UCSD-AML1 (cell line): ENCODE results near the gene TMCO5A.
"Not testable (repeated sequence)": the region's sequence is repeated elsewhere in the genome, so short reads cannot be mapped to it uniquely, and the experiment has no call there.

Experiments used
- DNase-seq: peaks from one replicate; lab custom pipeline; 2025; ENCODE audit not compliant: unreplicated experiment; lab: John Stamatoyannopoulos, UW

The TMCO5A gene

GRCh38 chr15:37934340-37934739 is at the start of gene TMCO5A:
Gene TMCO5A (plus strand): TSS chr15:37934640. CDS start chr15:37936324, 1,684 bp downstream.
- no peak for DNase-seq

DNA sequence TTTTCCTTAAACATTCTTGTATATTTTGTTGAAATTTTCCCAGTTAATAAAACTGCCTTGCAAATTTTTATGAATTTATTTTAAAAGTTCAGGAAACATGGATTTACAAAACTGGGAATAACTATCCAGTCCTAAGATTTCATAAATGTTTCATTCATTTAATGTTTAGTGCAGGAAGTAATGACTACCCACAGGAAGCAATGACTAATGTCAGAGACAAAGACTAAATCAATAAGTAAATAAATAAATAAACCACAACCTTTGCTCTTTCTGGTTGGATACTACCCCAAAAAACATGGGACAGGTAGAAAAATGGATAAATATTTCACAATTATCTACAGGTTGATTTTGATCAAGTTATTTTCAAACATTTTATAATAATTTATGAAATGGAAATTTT is 48.8 kb upstream of the TMCO5A start:
- no peak for DNase-seq

DNA sequence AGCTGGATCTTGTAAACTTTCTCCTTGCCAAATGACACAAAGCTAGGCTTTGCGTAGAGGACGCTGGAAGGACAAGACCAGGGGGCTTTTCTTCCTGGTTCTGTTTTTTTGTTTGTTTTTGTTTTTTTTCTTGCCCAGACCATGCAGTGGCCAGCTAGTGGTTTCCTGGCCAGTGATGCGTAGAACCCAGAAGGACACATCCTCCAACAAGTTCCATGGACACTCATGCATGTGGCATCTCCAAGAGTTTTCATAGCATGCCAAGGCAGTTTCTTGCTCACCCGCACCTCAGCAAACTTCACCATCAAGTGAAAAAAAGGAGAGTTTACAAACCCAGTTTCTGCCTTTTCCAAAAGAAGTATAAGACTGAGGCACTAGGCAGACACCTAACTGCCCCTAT is 46.1 kb upstream of the TMCO5A start:
- no peak for DNase-seq

- DNase-seq: no peak
Observed at GRCh38 chr15:37891766-37892368, 42.6 kb upstream of the TMCO5A start.

DNA sequence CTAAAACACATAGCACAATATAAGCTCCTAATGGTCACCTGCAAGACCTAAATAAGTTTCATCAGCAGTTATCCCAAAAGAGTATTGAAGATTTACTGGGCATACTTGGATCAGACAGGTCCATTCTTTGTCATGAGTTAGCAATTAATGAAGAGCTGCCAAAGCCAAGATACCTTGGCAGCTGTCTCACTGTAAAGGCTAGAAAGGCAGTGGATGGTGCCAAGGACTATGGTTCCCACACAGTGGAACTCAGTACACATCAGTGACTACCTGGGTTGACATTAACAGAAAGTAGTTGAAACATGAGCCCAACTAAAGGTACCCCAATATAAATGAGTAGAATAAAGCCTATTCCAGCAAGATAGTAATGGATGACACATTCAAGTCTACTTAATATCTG is 41.1 kb upstream of the TMCO5A start:
- DNase-seq: no peak

DNA sequence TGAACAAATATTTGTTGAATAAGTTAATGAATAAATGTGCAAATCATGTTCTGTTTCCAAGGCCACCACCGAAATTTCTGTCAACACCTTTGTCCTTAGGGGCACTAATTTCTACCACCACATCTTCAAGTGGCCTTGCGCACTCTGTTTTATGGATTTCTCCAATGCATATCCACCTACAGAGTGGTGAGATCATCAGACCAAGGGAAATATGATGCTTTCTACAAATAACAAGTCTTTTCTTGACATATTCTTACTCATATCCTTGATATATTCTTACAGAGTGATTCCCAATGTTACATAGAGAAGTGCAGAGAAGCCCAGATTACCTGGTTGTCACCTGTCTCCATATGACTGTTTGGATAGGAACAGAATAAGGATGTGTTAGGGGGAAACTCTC is 36.1 kb upstream of the TMCO5A start:
- no peak for DNase-seq

DNA sequence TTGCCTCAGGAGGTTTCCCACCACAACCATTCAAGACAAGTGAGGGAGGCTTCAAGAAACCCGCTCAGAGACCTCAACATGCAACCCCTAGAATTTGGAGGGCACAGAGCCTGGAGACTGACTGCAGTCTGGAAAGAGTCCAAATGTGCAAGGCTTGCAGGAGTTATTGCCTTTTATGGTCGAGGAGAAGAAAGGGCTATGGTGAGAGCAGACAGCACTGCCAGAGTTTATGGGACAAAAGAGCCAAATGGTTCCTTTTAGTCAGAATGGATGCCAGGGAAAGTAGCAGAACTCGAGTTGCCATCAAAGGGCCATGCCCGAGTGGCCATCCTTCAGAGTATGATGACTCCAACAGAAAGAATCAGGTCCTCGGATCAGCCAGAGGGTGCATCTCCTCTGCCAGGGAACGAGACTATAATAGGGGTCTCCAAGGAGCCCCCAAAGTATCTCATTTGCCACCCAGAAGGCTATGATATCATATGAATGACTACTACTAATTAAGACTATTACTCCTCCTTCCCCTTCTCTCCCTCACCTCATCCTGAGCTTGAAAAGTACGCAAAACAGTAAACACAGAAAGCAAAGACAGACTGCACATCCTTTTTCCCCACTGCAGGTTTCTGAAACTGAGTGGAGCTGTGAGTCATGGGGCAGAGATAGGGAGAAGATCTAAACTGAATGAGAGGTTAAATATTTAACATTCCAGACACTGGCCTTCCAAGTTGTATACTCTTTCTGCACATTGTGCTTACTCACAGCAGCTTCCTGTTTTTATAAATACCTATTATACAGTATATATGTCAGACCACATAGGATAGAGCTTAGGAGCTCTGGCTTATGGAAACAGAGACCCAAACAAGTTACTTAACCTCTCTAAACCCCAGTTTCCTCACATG is 33.9 kb upstream of the TMCO5A start:
- DNase-seq: no peak

GRCh38 chr15:37902126-37902525 is 32.3 kb upstream of the TMCO5A start:
- DNase-seq: no peak

DNA sequence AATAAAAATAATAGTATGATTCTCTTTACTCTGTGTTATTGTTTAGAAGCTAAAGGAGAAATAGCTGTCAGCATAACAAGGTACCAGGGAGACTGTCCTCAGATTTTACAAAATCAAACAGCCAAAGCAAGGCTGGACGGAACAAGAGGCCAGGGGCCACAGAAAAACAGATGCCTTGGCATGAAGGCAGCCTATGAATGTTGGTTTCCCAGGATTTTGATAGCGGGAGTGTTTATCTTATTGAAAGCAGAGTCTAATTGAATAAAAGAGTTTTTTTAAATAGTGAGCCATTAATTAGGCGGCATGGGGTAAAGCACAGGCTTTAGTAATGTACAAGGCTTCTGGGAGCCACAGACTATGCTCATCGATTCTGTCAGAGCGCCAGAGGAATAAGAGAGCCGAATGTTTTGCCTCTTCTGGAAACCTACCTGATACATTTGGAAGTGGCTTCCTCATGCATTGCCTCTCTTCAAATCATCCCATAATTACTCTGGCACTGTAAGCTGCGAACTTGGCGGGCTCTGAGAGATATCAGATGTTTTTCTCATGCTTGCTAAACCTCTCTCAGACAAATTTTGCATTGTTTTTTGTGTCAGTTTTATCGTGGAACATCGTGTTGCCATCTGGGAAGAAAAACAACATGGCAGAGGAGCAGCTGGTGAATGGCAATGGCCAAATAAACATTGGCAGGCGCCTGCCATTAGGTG is 30.4 kb upstream of the TMCO5A start:
- DNase-seq: no peak

GRCh38 chr15:37907136-37907535 is 27.3 kb upstream of the TMCO5A start:
- DNase-seq: no peak

DNA sequence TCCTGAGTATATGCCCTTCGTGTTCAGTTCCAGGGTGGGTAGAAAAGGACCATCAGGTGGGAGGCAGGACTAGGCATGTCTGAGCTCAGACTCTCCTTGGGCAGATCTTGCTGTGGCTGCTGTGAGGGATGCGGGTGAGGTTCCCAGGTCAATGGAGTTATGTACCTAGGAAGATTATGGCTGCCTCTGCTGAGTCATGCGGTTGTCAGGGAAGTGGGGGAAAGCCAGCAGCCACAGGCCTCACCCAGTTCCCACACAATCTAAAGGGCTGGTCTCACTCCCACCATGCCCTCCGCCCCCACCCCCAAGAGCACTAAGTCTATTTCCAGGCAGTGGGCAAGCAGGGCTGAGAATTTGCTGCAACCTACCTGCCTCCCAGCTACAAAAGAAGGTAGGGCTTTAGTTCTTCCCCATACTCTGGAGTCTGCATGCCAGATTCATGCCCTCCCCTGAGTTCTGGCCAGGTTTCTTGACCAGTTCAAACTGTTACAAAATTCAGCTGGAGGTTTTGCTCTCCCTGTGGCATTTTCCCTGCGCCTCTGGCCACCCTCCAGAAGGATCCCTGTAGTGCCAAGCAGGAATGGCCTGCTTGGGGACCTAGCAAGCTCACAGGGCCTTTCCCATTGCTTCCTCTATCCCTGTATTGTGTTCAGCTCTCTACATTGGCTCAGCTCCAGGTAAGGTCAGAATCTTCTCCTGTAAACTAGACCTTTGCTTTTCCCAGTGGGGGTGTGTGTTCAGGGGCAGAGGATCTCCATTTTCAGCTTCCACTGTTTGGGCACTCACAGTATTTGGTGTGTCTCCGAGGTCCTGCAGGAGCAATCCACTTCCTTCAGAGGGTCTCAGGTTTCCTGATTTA is 12.7 kb upstream of the TMCO5A start:
- no peak for DNase-seq

DNA sequence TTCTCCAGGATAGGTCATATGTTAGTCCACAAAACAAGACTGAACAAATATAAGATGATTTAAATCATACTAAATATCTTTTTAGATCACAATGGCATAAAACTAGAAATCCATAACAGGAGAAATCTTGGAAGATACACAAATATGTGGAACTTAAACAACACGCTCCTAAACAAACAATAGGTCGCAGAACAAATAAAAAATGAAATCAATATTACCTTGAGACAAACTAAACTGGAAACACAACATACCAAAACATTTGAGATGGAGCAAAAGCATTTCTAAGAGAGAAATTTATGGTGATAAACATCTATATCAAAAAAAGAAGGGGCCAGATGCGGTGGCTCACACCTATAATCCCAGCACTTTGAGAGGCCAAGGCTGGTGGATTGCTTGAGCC is 8.3 kb upstream of the TMCO5A start:
- DNase-seq: no peak

- DNase-seq: no peak
Observed at GRCh38 chr15:37929238-37929637, 5.2 kb upstream of the TMCO5A start.

DNA sequence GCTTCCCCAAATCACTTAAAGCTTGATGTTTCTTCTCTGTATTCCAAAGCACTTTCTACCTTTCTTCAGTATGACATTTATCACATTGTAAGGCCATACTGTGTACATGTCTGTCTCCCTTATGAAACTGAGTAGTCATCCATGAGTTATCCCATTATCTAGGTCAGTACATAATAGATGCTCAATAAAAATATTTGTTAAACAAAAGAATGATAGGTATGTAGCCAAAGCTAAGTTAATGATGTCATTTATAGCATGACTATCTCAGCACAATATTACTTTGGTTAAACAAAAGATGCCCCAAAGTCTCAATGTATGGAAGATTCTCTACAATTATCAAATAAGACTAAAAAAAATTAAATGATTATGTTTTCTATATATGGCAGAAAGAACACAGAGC is 3.1 kb upstream of the TMCO5A start:
- no peak for DNase-seq

DNA sequence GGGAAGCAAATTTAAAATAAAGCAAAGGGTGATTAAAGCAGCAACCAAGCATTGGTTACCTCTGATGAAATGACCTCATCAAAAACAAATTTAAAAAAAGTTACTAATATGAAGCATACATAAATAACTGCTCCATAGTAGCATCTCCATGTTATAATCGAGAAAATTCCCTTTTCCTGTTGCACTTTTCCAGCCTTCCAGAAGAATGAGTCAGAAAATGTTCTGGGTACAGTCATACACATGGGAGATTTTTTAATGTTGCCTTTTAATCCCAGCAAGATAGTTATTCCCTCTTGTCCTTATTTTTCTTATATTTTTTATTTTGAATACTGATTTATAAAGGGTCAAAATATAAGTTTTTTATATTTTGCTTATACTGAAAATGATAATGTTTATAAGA is 2.6 kb upstream of the TMCO5A start:
- no peak for DNase-seq

DNA sequence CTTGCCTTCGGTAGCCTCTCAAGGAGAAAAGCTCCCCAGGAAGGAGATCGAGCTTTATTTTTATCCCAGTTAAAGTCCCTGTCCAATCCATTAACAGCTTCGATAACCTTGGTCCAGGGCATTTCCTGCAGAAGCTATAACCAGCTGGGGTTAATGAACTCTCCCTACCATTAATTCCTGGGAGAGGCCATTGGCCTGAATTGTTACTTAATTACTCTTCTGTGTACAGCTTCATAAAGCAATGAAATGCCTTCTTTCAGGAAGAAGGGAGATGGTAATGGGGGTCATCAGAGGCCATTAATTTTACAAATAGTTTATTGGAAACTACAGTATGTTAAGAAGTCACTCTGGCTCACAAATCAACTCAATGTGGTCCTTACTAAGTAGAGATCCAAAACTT is 1.9 kb upstream of the TMCO5A start:
- no peak for DNase-seq

- DNase-seq: no peak
Observed at GRCh38 chr15:37933666-37934065, 774 bp upstream of the TMCO5A start.

GRCh38 chr15:37940876-37941275 is 6.4 kb downstream of the TMCO5A start:
- DNase-seq: no peak

GRCh38 chr15:37941779-37942178 is 7.3 kb downstream of the TMCO5A start:
- no peak for DNase-seq

DNA sequence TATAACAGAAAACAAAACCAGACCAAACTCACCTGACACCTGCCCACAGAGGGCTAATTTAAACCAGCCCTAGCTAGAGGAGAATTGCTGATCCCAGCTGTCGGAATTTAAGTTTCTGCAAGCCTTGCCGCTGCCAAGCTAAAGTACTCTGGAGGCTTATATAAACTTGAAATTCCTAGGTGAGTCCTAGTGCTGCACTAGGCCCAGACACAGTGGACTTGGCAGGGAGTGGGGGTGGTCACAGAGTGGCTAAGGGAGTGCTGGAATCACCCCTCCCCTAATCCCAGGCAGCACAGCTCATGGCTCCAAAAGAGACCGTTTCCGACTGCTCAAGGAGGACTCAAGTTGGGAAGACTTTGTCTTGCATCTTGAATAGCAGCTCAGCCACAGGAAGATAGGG is 17.6 kb downstream of the TMCO5A start:
- DNase-seq: no peak

- DNase-seq: not testable (repeated sequence)
Observed at GRCh38 chr15:37960742-37961141, 26.3 kb downstream of the TMCO5A start.
